ENCODE results near the gene PCLO.
"Not testable (repeated sequence)": the region's sequence is repeated elsewhere in the genome, so short reads cannot be mapped to it uniquely, and the experiment has no call there.

The PCLO gene

GRCh38 chr7:82726038-82726800, 436.5 kb downstream of the PCLO start:
- no peak for DNase-seq

- no peak for DNase-seq
Measured at GRCh38 chr7:82723411-82723810, 439.3 kb downstream of the PCLO start.

- no peak for DNase-seq
Measured at GRCh38 chr7:82722946-82723345, 439.7 kb downstream of the PCLO start.

- DNase-seq, result no peak
Measured at GRCh38 chr7:82715344-82715743, 447.3 kb downstream of the PCLO start.

- DNase-seq, result no peak
Measured at GRCh38 chr7:82714883-82715282, 447.8 kb downstream of the PCLO start.

- DNase-seq, result no peak
Measured at GRCh38 chr7:82713506-82713905, 449.2 kb downstream of the PCLO start.

- not testable (repeated sequence) for DNase-seq
Measured at GRCh38 chr7:82706344-82706743, 456.3 kb downstream of the PCLO start.

- no peak for DNase-seq
Measured at GRCh38 chr7:82705517-82706260, 457.0 kb downstream of the PCLO start.

- DNase-seq, result no peak
Measured at GRCh38 chr7:82704121-82704520, 458.6 kb downstream of the PCLO start.

Data from stimulated activated CD4-positive, alpha-beta T cell treated with anti-CD3 and anti-CD28 coated beads, Interleukin-2, amount 100 ng/mL, for 48 hours (primary cell).